HG03460 (cell line): ENCODE measurements around the gene CDK15.

Experiments used
- ATAC-seq: cut with Tn5 transposase; IDR thresholded peaks from one replicate; pipeline ENCODE4 v1.9.1; 2021; ENCODE audit not compliant: unreplicated experiment

Gene CDK15

DNA sequence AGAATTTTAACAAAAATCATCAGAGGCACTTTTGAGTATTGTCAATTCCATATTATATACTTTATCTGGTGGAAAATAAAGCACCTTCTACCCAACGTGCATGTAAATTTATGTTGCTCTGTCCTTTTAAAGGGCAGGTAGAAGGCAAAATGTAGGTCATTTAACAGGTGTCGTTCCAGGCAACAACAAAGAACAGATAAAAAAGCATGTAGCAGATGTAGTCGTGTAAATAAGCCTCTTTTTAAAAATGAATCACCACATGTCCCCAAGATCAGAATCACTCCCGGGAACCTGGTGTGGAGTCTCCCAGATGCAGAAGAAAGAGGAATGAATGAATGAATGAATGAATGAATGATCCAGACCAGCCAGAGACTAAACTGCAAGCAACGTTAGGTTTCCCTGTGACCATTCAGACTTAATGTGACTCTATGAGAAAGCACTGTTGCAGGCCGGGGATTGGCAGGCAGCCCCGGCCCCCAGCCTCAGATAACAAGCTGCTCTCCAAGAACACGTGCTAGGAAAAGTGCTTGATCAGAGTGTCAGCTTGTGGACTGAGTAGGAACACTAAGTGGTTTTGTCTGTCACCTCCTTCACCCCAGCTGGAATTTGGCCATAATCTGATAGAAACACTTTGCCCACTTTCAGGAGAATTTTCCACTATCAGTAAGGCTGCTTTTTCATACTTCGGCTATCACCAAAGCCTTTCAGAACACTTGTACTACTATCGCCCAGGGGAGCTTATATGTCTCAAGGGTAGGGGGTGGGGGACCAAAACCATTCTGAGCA, 100.6 kb downstream of the CDK15 start:
- ATAC-seq = no peak

DNA sequence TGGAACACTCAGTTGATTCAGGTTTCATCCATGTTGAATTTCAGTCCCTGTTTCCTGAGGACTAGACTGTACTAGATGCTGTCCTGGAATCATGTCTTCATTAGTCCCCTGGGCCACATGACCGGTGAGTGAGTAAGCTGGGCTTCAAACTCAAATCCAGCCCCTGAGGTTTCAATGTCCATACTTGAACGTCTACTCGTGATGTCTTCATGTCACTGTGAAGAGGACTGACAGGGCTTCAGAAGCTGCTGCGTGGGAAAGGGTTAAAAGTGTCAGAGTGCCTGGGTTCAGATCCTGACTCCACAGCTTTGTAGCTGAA, 101.2 kb downstream of the CDK15 start:
- ATAC-seq = no peak

DNA sequence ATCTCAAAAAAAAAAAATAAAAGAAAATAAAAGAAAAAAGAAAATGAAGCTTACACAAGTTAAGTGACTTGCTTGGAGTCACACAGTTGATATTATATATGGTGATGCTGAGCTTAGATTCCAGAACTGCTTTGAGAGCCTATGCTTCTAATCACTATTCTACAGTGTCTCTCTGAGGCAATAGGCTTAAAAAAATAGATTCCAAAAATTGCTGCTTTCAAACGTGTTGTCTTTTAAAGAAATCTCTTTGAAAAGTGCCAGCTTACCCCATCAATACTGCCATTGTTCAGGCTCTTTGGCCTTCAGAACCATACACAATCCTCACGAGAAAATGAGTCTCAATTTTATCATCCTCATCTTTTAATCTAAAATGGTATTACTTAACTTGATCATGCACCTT, 102.6 kb downstream of the CDK15 start:
- ATAC-seq = no peak

DNA sequence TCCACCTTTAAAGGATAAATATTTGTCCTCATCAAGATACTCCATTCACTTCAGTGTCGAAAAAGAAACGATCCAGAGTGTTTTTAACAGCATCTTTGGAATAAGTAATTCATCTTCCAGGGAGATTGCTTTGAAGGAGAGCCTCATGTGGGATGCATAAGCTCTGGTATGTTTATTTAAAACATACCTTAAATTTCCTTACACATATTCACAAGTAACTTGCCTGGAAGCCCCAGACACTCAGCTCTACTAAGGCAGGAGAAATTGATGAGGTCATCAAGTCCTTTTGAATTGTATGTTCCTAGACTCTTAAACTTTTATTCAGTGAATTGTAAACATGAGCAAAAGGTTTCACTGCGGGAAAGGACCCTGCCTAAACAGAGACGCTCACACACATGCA, 103.0 kb downstream of the CDK15 start:
- ATAC-seq = no peak

DNA sequence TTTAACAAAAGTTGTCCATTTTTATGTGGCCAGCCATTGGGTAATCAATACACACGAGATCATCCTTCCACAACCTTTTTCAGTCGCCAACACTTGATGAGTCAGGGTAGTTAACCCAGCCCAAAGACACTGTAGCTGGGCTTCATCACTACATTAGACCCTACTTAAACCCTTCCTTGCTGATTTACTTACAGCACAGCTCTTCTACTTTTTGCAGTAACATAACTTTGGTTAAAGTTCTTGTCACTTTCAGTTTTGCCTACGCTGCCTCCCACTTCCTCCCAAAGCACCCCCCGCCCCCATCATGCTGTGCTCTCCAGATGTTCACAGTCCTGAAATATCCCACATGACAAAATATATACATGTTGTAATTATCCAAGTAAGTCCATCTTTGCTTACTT, 103.6 kb downstream of the CDK15 start:
- ATAC-seq = no peak

DNA sequence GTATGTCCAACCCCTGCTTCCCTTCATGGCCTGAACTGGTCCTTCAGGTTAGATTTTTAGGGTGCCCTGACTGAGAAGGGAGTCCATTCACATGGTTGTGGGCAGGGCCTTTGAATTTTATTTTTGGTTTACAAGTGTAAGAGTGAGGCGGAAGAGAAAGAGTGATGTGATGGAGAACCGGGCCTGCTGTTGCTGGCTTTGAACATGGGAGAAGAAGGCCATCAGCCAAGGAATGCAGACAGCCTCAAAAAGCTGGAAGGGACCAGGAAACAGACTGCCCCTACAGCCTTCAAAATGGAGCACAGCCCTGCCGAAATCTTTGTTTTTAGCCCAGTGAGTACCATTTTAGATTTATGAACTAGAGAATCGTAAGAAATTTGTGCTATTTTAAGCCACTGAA, 105.0 kb downstream of the CDK15 start:
- no peak for ATAC-seq

DNA sequence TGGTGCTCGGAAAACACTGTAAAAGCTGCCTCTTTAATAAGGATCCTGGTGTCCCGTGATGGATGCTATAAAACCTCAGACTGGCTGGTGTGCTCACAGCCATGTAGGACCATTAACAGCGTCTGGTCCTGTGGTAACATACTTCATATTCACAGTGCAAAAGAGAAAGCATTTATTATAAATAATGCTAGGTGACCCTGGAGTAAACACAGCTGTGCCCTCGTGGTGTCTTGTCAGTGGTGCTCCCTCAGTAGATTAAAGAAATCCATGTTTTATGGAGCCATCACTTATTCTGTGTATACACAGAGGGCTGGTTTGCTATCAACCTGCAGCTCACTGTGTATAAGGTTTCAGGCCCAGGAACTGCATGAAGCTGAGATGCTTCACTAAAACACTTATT, 106.9 kb downstream of the CDK15 start:
- ATAC-seq = no peak

DNA sequence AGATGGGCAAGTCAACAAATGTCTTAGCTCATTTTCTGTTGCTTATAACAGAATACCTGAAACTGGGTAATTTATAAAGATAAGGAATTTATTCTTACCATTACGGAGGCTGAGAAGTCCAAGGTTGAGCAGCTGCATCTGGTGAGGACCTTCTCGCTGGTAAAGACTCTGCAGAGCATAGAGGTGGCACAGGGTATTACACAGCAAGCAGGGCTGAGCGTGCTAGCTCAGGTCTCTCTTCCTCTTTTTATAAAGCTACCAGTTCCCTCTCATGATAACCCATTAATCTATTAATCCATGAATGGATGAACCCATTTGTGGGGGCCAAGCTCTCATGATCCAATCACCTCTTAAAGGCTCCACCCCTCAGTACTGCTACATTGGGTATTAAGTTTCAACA, 109.1 kb downstream of the CDK15 start:
- no peak for ATAC-seq

DNA sequence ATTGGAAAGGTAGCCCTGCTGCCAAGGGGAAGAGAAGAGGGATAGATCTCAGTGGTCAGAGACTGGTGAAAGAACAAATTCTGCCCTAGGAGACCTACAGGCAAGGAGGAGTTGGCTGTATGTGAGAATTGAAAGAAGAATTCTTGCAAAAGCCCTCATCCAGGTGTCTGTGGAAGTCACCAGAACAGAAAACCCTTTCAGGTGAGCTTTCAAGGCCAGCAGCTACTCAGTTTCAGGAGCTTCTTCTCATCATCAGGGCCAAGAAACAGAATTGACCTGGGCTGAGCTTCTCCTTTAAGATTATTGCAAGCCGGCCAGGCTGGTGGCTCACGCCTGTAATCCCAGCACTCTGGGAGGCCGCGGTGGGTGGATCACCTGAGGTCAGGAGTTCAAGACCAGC, 110.2 kb downstream of the CDK15 start:
- no peak for ATAC-seq

DNA sequence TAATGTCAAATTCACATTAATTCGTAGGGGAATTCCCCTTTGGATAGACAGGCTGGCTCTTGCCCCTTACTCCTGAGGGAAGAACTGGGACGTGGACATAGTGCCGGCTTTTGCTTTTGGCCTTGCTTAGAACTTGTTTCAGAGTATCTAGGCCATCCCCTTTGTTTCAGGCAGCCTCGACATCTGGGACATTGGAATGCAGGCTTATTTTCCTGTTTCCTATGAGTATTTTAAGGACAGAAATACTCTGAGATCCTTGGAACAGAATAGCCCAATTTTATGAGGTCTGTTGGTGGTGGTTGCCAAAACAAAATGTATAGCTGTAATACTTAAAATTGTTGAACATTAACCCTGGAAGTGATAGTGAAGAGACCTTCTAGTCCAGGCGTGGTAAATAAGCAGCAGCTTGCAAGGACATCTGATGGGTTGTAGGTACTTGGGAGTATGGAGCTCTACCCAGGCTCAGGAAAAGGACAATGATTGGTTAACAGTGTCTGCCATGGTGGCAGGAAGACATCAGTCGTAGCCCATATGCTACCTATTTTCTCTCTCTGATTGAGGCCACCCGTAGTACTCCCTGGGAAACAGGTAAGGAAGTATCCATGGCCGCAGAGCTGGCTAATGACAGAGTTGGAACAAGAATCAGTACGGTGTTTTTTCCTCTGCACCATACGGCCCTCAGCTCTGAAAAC, 112.4 kb downstream of the CDK15 start:
- ATAC-seq = no peak

DNA sequence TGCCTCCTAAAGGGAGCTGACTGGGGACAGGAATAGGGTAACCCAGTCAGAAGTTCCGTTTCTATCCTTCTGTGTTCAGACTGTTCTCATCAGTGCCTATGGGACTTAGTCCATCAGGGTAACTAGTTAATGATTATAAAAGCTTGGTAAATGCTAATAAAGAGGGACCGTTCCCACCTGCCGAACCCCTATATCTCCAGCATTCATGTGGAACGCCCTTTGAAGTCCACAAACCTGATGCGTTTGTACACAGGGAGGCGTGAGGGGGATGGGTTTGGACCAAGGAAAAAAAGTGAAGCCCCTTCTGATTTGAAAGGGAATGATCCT, 112.9 kb downstream of the CDK15 start:
- ATAC-seq = no peak

DNA sequence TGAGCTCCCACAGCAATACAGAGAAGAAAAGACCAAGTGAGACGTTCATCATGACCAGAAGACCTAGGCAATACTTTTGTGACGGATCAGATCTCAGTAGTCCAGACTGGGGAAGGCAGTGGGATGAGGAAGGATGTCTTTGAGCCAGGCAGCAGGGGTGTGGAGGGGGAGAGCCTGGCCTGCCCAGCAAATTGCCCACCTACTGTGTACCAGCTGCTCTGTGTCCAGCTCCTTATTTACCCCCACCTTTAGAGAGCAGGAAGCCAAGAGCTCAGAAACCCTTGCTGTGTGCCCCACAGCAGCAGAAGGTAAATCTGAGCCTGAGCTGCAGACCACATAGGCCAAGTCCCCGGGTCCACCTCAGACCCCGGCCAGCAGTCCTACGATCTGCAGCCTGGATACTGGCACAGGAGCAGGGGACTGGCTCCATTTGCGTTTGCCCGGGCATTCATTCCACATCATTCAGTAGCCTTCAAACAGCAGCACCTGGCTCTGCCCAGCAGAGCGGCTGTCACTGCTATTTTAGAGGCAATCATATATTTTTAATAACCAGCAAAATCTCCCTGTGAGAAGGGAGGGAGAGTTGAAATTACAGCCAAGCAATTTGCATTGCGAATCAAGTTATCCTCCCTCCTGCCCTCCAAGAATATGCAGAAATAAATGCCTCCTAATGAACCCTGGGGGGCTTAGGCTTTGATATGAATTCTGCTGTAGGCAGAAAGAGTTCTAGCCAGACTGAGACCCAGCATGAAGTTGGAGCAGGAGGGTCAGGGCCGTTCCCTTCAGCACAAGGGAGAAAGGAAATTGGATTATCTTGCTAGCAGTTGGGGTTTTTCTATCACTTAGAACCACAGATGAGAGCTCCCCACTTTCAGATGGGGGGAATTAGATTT, 117.3 kb downstream of the CDK15 start:
- no peak for ATAC-seq

DNA sequence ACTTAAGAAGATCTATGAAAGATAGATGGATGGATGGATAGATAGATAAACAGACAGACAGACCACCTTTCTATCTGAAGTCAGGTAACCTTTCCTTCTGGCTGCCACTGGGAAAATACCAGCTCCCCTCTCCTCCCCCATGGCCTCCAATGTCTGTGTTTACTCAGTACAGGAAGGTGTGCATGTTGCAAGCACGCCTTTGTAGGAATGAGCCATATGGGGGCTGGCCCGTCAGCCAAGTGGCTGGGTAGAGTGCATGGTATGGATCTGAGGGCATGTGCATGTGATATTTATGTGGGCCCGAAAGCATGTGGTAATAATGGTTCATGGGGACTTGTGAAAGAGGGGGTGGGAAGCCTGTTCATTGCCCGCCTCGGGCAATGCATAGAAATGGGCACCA, 118.1 kb downstream of the CDK15 start:
- ATAC-seq = no peak

DNA sequence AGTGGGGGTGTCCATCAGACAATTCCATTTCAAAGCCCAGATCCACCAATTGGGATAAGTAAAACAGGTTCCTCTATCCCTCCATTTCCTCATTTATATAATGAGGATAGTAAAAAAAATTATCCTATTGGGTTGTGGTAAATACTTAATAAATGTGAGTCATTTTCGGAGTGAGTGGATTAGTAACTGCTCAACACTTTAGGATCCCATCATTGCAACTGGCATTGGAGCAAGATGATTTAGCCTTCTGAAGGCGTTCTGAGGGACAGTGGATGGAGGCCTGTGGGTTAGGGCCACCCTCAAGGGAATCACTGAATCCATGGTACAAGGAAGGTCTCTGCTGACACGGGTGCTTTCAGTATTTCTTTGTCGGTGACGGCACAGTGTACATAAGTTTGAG, 118.7 kb downstream of the CDK15 start:
- no peak for ATAC-seq

DNA sequence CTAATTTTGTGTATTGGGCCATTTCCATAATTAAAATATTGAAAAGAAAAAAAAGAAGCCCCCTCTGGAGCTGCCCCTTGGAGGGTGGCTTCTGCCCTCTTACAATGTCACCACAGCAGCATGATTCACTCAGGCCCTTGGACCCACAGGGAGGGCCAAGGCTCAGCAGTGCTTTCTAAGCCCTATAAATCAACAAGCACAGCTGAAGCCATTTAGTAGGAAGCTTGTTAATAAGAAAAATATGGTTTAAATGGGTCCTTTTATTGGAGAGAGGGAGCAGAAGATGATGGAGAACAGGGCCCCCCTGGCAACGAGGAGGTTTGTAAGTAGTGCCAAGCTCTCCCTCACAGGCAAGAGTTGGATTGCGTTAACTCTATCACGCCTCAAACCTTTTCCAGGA, 119.7 kb downstream of the CDK15 start:
- no peak for ATAC-seq

DNA sequence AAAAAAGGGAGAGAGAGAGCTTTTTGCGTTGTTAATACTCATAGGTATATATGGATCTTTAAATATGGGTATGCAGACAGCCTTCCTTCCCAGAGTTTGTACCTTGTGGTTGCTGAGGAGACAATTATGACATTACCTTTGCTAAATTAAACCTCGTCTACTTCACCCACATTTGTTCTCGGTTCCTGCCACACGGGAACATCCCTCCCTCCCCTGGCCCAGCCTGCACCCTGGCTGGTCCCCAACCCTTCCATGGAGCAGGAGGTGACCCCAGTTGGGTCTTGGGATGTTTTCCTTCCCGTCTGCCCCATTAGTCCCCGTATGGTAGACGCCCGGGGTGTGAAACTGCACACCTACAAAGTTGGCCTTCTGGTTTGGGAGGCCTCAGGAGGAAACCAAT, 122.0 kb downstream of the CDK15 start:
- no peak for ATAC-seq

DNA sequence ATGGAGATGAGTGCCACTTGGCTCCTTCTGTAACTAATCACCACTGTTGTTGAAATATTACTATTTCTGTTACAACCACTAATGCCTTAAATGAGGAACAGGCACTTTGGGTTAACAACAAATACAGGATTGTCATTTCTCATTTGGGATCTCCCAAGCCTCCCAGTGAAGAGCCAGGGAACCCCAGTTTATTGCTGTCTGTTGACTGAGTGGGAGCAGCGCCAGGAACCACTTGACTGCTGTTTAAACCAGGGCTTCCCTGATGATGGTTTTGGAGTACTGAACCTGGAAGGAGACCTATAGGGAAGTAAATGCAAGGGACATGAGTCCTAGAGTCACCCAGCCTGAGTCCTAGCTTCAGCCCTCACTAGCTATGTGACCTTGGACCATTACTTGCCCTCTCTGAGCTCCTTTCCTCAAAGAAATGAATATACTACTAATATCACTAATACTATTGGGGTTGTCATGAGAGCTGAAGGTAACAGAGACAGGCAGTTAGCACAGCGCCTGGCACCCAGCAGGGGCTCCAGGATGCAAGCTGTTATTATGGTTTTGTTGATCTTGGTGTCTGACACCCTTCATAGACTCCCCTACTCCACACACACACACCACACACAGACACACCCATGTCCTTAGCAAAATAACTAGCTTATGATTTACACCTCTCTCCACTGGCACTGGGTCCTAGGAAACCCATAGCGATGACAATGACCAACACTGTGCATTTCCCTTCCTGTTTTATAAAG, 123.1 kb downstream of the CDK15 start:
- no peak for ATAC-seq

DNA sequence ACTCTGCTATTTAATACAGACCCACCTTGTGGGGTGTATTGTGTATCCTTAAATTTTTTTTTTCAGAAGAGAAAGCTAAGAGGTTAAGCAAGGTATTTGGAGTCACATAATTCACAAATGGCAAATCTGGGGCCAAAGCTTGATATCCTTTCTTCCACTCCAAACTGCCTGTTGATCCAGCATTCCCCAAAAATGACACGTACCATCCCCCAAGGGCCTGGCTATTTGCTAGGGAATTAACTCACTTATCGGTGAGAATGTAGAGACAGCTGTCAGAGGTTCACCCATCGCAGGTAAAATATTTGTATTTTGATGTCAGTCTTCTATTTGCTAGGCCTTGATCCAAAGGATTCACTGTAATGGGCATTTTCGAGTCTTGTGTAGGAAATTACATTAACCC, 123.7 kb downstream of the CDK15 start:
- no peak for ATAC-seq

DNA sequence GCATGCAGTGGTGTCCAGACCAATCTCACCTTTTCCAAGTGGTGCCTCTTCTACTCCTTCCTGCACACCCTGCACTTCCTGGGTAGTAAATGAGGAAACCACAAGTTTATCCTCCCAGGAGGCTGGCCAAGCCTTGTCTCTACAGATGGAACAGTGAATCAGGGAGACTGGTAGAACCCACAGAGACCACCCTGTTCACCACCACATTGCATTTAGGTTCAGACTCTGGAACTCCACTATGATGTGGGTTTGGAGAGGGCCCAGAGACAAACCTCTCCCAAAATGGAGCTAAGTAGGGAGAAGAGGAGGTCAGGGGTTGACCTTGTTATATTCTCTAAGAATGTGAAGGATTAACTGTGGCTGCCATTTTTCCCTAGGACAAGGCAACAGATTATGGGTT, 124.5 kb downstream of the CDK15 start:
- no peak for ATAC-seq

DNA sequence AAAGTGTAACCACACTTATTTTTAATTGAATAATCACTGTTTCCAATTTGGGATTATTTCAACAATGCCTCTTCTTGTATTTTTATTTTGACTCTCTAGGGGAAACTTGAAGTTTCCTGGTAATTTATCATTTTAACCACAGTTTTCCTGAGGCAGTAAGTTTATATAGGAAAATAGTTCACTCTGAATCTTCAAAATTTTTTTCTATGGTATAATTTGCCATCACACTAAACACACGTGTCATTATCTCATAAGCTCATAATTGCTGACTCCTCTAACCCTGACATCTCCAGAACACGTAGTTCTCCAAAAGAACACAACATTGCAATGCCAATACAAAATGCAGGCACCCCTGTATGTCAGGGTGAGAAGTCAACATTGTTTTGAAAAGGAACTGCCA, 125.1 kb downstream of the CDK15 start:
- ATAC-seq = no peak

DNA sequence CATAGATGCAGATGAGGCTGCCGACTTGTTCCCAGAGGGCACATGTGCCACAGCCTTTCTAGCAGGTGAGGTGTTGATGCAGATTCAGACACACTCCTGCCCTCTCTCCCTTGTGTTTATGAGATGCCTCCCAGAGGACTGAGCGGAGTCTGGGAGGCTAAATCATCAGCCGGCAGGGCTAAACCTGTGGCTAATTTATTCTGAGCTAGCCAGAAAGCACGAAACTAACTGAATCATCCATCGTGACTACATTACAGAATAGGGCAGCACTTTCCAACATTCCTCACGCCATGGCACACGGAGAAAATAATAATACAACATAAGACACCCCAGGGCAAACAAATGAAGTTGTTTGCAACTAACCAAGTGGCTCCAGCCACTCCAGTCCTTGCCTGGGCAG, 125.6 kb downstream of the CDK15 start:
- no peak for ATAC-seq
